Smooth muscle cell (in vitro differentiated cells): ENCODE measurements around the gene HPS1. TPM values are rescaled to one million over a fixed set of nuclear protein-coding genes. Genes with fewer than 3 reads are reported as not detected.

Experiments
- DNase-seq: peaks from one replicate; lab custom pipeline; 2025; ENCODE audit not compliant: unreplicated experiment; lab: John Stamatoyannopoulos, UW
- H2AFZ ChIP-seq: fragments of 200-600 bp; sonication (generic); 2 replicates; pipeline ENCODE4 v1.6.0; 2016; ENCODE audit warnings: antibody characterized with exemption, low read depth, mild to moderate bottlenecking
- H3F3A ChIP-seq: fragments of 200-600 bp; sonication (generic); 2 replicates; pipeline ENCODE4 v1.6.0; 2017; ENCODE audit warnings: antibody characterized with exemption, low read depth
- H3K27ac ChIP-seq: fragments of 200-600 bp; sonication (generic); 2 replicates; pipeline ENCODE4 v1.5.1; 2016; ENCODE audit warnings: low read depth, mild to moderate bottlenecking
- H3K27me3 ChIP-seq: fragments of 200-600 bp; sonication (generic); 2 replicates; pipeline ENCODE4 v1.6.1; 2016; ENCODE audit warnings: low read depth, mild to moderate bottlenecking
- H3K36me3 ChIP-seq: fragments of 200-600 bp; sonication (generic); 2 replicates; pipeline ENCODE4 v1.5.1; 2016; ENCODE audit warnings: low read depth
- H3K4me1 ChIP-seq: fragments of 200-600 bp; sonication (generic); 2 replicates; pipeline ENCODE4 v1.5.1; 2016; ENCODE audit warnings: low read depth
- H3K4me2 ChIP-seq: fragments of 200-600 bp; sonication (generic); 2 replicates; pipeline ENCODE4 v1.6.0; 2016; ENCODE audit warnings: mild to moderate bottlenecking
- H3K4me3 ChIP-seq: fragments of 200-600 bp; sonication (generic); 2 replicates; pipeline ENCODE4 v1.5.1; 2016; ENCODE audit warnings: mild to moderate bottlenecking
- H3K79me2 ChIP-seq: fragments of 200-600 bp; sonication (generic); 2 replicates; pipeline ENCODE4 v1.6.0; 2016; ENCODE audit warnings: low read depth, mild to moderate bottlenecking
- H3K9ac ChIP-seq: fragments of 200-600 bp; sonication (generic); 2 replicates; pipeline ENCODE4 v1.6.0; 2016; ENCODE audit warnings: low read depth
- H3K9me3 ChIP-seq: fragments of 200-600 bp; sonication (generic); replicated peaks from 2 replicates; pipeline ENCODE4 v1.5.1; 2016; ENCODE audit warnings: low read depth
- H4K20me1 ChIP-seq: fragments of 200-600 bp; sonication (generic); 2 replicates; pipeline ENCODE4 v1.6.0; 2016; ENCODE audit warnings: low read depth
- CTCF ChIP-seq: fragments of 200-600 bp; sonication (generic); IDR thresholded peaks from 2 replicates; pipeline ENCODE4 v1.5.1; 2017; ENCODE audit warnings: borderline replicate concordance, mild to moderate bottlenecking, antibody characterized with exemption; ENCODE audit not compliant: insufficient read depth, poor library complexity, severe bottlenecking
- WGBS: methylation state at CpG from one replicate; pipeline ENCODE4 v1.1.7; 2016; ENCODE audit warnings: low lambda C conversion rate; 5-methylcytosine and 5-hydroxymethylcytosine counted together
- polyA plus RNA-seq: library from polyadenylated mRNA; unstranded; fragments of >200 nt; fragmentation: Nextera tagmentation; extraction: Ambion mirVana; gene quantifications from 2 replicates; pipeline ENCODE4 v1.2.1, GENCODE V29; 2016
- total RNA-seq: library from RNA; depleted of rRNA; stranded (reverse); fragments of >200 nt; gene quantifications from 2 replicates; pipeline ENCODE4 v1.2.3, GENCODE V29; 2014

Gene HPS1
- total and polyA plus RNA-seq, 2 experiments from 2014 or later = 11.5 to 35.6 TPM

DNA sequence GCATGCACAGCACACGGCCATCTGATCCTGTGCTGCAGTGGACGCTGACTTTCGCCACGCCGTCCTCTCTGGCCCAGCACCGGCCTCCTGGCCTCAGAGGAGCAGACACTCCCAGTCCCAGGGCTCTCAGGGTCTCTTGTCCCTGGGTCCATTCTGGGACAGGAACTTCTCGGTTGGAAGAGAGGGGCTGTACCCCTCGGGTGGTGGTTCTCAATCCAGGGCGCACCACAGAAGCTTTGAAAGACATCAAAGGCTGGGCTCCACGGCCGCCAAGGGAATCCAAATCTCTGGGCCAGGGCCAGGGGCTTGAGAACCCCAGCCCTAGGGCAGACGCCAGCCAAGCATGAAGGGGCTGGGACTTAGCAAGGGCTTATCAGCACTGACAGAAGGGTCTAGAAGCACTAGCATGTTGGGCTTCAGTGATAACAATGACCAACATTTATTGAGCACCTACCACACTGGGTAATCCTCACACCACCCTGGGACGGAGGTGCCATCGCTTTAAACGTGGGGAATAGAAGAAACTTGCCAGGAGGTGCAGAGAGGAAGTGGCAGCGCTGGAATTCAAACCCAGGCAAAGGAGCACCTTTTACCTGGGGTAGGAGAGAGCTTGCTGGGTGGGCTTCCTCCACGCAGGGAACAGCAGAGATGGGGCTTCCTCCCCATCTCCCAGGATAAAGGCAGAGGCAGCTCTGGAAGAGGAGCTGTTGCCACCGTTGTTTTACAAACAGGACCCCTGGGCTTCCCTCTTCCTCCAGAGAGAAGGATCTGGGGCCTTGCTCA lies 29.9 kb downstream of the HPS1 start:
- H3K4me2 ChIP-seq = no peak overlapping the region
- no peak for TF ChIP-seq CTCF
- H3K9ac ChIP-seq = no peak overlapping the region
- no peak overlapping the region for H3K27ac ChIP-seq
- WGBS = 92% methylated on average over 18 of the region's 18 CpGs
- no peak for DNase-seq
- no peaks in the 10 kb centered on the region for H3K79me2 ChIP-seq
- no peak overlapping the region for H3K4me3 ChIP-seq
- no peaks in the 10 kb centered on the region for H3F3A ChIP-seq
- peaks cover 9% of the 10 kb centered on the region for H3K4me1 ChIP-seq
- no peaks in the 10 kb centered on the region for H4K20me1 ChIP-seq
- no peak overlapping the region for H2AFZ ChIP-seq
- H3K36me3 ChIP-seq = no peaks in the 10 kb centered on the region
- no peaks in the 10 kb centered on the region for H3K27me3 ChIP-seq
- H3K9me3 ChIP-seq = no peaks in the 10 kb centered on the region

GRCh38 chr10:98415731-98416119 lies 31.0 kb downstream of the HPS1 start:
- Histone ChIP-seq H4K20me1 (no peaks in the 10 kb centered on the region), H3K27ac (no peak overlapping the region), H3K4me2 (peak overlapping the region; percentile 89), H3K9ac (no peak overlapping the region), H2AFZ (no peak overlapping the region), H3K27me3 (no peaks in the 10 kb centered on the region), H3K4me1 (peaks cover 9% of the 10 kb centered on the region), H3K79me2 (no peaks in the 10 kb centered on the region), H3K9me3 (no peaks in the 10 kb centered on the region), H3K4me3 (no peak overlapping the region), H3F3A (no peaks in the 10 kb centered on the region), H3K36me3 (no peaks in the 10 kb centered on the region)
- WGBS = 67% methylated on average over 8 of the region's 8 CpGs
- no peak for TF ChIP-seq CTCF
- no peak for DNase-seq

DNA sequence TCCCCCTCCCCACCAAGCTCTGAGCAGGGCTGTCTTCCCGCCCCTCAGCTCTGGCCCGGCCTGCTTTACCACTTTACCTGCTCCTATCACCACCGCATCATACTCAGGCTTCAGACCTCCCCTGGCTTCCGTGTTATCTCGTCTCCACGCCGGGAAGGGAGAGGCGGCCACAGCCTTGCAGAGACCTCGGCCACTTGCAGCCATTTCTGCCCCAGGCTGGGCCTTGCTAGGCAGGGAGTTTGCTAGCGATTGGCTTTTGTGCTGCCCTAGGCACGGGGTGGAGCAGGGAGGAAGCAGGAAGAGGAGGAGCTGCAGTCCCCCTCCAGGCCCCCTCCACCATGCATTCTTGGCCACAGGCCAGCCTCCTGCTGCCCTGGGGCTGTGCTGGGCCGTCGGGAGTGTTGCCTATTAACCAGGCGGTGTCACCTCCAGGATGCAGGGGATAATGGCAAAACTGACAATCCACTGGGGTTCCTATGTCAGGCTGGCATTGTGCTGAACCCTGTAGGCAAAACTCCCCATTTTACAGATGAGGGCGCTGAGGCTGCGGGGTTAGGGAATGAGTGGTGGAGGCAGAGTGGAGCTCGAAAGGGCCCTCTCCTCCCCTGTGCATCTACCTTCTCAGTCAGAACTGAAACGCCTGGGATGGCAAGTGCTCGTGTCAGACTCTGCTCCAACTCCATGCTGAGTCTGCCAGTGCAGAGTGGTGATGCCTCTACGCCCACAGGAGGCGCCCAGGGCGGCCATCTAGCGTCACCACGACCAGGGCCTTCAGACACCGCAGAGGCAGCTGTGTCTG lies 31.6 kb downstream of the HPS1 start, which contains the start of gene PYROXD2:
Gene PYROXD2 (minus strand): TSS at position 251 of the 799 bp plus-strand sequence. CDS start 47 bp downstream, at position 204.
- 38% methylated on average over 25 of the region's 25 CpGs for WGBS
- H3K4me2 ChIP-seq = peak within 1 kb of the TSS; percentile 89
- peak within 1 kb of the TSS; percentile 61 for H3K4me3 ChIP-seq
- no peak for TF ChIP-seq CTCF
- no peaks in the 10 kb centered on the region for H4K20me1 ChIP-seq
- peak within 1 kb of the TSS; percentile 13 for H3K27ac ChIP-seq
- H3K27me3 ChIP-seq = no peaks in the 10 kb centered on the region
- no peaks in the 10 kb centered on the region for H3K9me3 ChIP-seq
- H3K9ac ChIP-seq = peak within 1 kb of the TSS; percentile 26
- no peaks in the 10 kb centered on the region for H3K36me3 ChIP-seq
- no peaks in the 10 kb centered on the region for H3F3A ChIP-seq
- H3K79me2 ChIP-seq = no peaks in the 10 kb centered on the region
- DNase-seq = peak; percentile 57
- H2AFZ ChIP-seq = peak within 1 kb of the TSS; percentile 93
- H3K4me1 ChIP-seq = peaks cover 9% of the 10 kb centered on the region
